GM19372 (cell line): ENCODE results near the gene DAB2IP.
"Not testable (repeated sequence)": the region's sequence is repeated elsewhere in the genome, so short reads cannot be mapped to it uniquely, and the experiment has no call there.

ENCODE experiments used
- ATAC-seq: cut with Tn5 transposase; IDR thresholded peaks from one replicate; pipeline ENCODE4 v1.9.1; 2021; ENCODE audit warnings: mild to moderate bottlenecking, low read depth, moderate library complexity; ENCODE audit not compliant: unreplicated experiment

DAB2IP gene

DNA sequence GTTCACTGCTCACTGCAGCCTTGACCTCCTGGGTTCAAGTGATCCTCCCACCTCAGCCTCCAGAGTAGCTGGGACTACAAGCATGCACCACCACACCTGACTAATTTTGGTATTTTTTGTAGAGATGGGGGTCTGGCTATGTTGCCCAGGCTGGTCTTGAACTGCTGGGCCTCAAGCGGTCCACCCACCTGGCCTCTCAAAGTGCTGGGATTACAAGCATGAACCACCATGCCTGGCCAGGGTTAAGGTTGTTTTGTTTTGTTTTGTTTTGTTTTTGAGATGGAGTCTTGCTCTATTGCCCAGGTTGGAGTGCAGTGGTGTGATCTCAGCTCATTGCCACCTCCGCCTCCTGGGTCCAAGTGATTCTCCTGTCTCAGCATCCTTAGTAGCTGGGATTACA lies 28.0 kb upstream of the DAB2IP start:
- not testable (repeated sequence) for ATAC-seq

DNA sequence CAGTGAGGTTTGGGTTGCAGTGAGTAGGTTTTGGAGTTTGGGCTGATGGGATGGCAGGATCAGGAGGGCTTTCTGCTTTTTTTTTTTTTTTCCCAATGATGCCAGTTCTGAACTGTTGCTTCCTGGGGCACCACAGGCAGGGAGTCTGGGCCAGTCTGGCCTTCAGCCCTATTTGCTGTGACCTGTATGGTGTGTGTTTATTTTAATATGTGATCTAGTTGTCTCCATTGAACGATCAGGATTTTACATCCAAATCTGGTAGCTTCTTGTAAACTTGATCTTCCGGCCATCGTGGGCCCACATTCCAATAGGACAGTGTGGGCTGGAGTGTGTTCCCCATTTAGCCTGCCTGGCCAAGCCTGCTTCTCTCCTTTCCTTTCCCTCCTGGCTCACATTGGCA lies 25.8 kb upstream of the DAB2IP start:
- ATAC-seq: no peak

DNA sequence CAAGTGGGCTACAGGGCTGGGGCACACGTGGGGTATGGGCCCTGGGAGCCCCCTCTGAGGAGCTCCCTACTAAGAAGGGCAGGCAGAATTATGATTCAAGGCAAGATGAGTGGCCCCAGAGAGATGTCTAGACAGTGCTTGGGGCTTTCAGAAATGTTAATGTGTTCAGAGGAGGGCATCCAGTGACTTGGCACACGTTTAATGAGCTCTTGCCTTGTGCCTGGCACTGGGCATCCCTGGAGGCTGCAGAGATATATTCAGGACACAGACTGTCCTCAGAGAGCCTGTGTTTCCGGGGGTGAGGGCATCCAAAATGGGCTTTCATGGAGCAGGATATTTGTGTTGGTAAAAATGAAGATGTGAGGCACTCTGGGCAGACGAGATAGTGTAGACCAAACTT lies 25.4 kb upstream of the DAB2IP start:
- ATAC-seq: no peak

DNA sequence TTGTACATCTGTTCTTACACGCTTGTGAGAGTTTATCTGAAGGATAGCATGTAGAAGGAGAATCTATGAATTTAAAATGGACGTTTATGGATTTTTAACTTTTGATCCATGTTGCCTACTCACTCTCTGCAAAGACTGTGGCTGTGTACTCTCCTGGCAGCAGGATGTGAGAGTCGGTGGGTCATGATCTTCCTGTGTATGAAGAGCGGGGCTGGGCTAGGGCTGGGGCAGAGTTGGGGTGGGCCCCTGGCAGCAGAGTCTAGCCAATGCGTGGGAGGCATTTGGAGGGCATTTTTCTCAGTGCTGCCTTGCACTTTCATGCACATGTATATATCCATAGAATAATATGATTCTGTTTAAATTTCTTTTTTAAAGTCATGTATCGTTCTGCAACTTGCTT lies 24.0 kb upstream of the DAB2IP start:
- no peak for ATAC-seq

DNA sequence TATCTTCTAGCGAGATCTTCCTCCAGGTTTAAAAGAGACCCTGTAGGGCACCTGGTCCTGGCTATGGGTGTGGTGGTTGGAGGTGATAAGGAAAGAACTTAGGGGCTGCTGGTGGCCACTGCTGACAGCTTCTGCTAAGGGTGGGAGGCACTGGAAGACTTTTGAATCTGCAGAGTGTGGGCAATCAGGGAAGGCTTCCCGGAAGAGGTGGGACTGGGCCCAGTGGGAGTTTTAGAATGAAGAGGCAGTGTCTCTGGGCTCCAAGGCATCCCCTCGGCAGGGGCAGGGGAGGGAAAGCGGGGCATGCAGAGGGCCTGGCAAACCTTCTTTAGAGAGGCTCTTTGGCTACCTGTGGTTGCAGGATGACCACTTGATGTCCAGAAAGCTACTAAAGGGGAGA lies 23.0 kb upstream of the DAB2IP start:
- no peak for ATAC-seq

DNA sequence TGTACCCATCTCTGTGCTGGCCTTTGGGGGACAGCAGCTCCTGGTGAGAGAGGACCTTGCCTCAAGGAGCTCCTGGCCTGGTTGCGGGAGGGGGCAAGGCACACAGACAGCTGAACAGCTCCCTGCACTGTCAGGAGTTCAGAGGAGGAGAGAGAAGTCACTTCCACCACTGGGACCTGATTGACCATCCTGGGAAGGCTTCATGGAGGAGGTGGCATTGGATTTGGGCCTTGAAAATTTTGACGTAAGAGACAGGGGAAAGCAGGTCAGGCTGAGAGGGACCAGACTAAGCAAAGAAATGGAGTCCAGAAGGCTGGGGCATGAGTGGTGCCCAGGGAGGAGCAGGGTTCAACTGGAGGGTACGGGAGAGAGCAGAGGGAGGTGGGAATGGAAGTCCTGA lies 20.3 kb upstream of the DAB2IP start:
- ATAC-seq: no peak

DNA sequence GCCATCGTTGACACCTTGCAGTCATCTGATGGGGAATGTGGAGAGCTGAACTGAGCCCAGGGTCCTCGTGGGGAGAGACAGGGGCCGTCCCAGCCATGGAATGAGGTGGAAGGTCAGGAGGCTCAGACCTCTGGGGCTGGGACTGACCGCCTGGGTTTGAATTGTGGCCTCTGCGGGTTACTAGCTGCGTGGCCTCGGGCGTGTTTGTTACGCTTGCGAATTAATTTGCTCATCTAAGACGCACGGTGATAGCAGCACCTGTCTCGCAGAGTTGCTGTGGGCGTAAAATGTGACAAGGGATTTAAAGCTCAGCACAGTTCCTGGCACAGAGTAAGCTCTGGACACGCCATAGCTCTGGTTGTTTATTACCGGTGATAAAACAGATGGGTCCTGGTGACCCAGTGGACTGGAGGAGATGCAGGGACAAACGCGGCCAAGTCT lies 19.4 kb upstream of the DAB2IP start:
- no peak for ATAC-seq

DNA sequence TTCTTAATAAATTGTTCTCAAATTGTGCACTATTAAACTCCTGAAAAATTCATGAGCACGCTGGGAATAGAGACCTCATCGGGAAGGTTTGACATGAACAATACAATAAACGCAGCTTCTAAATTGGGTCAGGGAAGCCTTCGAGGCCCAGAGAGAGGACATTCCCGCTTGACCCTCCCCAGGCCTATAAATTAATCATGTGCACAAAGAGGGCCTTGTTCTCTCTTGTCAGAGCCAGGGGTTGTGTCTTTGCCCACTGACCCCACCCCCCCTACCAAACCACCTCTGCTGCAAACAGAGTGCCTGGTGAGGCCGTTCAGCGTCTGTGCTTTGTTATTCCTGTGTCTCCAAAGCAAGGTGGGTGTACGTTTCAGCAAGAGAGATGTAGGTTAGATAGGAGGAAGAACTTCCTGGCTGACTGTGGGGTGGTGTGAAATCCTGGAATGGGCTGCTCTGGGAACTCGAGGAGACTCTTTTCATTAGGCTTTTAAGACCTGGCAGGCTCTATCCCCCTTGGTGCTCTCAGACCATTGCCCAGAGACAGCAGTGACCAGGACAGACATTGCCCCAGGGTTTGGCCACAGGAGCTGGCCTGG lies 18.2 kb upstream of the DAB2IP start:
- ATAC-seq: no peak

DNA sequence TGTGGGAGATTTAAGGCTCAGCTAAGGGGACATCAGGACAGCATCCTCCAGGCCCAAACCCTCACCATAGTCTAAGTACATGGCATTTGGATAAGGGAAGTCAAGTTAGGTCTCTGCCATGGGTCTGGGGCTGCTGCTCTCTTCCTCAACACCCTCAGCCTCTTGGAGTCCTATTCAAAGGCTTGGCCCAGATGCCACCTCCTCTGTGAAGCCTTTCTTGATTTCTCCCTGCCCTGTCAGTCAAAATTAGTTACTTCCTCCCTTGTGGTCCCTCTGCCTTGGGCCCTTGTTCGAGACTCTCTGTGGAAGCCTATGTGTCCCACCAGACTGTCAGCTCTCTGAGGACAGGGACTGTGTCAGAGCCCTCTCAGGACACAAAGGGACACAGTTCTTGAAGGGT lies 17.7 kb upstream of the DAB2IP start:
- no peak for ATAC-seq

DNA sequence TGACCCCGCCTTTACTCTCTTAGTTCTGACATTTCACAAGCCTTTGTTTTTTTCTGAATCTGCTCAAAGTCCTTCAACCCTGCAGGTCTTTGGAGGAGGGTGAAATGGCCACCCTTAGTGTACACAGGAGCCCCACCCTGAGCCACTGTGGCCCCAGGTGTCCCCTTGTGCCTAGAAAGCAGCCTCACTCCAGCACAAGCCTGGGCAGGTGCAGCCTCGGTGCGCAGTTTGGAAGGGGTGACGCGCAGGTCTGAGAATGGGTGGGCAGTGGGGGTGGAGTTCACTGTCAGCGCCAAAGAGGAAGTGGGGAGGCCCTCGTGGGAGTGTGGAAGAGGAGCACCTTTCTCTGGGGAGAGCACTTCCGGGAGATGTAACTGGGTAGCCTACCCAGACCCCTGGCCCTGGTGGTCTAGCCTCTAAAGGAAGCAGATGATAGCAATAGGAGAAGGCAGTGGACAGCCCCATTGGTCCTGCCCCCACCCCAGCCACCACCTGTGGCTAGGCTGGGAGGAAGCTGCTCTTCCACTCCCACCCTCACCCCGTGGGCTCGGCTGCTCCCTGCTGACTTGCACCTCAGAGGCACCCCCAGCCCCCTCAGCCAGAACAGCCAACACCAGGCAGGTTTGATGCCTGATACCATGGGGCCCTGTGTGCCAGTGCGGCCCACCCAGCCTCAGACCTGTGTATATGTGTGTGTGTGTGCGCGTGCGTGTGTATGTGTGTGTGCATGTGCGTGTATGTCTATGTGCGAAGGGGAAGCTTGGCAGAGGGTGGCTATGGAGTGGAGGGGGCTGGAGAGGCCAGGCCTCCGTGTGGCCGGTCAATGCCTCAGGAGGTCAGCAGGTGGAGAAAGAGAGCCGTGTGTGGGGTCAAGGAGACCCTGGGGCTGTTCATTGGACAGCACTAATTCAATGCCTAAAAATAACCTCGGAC lies 16.8 kb upstream of the DAB2IP start:
- no peak for ATAC-seq

DNA sequence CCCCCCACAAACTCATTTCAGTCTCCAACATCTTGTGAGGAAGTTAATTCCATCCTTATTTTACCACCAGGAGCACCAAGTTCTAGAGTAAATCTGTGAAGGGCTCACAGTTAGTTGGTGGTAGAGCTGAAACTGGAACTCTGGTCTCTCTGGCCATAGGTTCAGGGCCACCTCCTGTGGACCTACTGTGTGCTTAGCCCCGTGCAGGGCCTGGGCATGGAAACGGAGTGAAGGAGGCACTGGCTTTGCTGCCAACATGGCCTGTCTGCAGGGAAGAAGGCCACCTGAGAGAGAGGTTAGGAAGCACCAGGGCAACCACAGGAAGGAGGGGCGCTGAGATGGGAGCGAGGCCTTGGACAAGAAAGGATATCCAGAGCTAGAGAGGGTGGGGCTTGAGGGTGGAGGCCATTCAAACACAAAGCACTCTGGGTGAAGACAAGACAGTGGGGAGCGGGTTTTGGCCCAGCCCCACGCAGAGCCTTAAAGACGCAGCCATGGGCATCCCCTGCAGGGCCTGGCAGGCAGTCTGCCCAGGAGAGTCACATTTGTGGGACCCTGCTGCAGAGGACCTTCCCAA lies 16.0 kb upstream of the DAB2IP start:
- ATAC-seq: no peak

DNA sequence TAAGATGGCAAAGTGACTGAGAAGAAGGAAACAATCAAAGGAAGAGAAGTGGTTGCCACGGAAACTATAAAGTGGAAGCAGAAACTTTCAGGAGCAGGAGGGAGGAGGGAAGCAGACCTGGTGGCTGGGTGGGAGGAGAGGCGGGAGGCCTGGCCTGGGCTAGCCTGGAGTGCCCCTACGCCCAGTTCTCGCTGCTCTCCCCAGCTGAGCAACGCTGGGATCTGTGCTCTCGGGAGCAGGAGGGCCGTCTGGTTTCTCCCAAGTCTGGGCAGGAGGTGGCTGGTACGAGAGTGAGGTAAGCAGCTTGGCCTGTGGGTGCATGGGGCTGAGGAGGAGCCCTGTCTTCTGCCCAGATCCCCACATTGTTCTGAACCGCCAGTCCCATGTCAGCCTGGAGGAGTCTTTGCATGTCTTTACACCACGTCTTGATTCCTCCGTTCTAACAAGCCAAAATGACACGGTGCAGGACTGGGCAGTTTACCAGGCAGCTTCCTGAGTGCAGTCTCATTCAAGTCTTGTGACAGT lies 15.0 kb upstream of the DAB2IP start:
- no peak for ATAC-seq

DNA sequence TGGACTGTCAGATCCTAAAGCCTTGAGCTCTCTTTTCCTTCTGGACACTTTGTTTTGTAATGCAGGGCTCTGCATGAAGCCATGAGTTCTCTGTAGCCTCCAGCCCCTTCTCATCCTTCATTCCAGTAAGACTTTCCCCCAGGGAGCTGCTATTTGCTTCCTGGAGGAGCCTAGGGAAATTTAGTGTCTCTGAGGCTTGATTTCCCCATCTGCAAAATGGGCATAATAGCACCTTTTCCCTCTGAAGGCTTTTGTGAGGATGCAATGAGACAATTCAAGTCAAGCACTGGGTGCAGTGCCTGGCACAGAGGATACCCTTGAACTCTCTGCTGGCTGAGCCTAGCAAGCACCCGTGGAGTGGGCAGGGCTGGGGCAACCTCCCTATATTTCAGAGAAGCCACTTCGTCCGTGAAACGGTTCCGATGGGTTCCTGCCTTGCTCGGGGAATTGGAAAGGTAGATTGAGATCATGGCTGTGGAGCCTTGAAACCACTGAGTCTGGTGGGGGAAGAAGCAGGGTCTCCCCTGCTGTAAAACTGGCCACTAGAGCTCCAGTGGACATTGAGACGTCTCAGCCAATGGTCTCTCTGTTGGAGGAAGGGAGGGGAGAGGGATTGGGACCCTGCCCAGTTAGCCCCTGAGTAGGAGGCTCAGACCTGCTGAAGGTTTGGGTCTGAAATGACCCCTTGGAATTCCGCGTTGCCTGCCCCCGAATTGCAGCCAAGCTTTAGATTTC lies 14.3 kb upstream of the DAB2IP start:
- ATAC-seq: no peak

DNA sequence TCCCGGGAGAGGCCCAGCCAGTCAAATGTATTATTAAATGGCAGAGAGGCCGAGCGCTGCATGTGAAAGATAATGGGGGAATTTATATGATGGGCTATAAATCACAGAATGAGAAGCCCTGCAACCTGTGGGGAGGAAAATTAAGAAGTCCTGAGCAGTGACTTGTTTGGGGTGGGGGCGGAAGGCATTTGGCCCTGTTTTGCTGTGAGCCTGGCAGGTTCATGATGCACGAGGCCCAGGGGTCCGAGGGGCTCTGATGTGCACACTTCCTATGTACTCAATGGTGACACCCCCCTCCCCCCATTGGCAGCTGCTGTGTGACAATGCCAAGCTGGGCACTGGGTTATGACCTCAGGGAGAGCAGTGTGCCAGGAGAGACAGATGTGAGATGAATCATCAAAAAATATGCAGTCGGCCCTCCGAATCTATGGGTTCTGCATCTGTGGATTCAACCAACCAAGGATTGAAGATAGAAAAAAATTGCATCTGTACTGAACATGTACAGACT lies 13.7 kb upstream of the DAB2IP start:
- ATAC-seq: no peak

DNA sequence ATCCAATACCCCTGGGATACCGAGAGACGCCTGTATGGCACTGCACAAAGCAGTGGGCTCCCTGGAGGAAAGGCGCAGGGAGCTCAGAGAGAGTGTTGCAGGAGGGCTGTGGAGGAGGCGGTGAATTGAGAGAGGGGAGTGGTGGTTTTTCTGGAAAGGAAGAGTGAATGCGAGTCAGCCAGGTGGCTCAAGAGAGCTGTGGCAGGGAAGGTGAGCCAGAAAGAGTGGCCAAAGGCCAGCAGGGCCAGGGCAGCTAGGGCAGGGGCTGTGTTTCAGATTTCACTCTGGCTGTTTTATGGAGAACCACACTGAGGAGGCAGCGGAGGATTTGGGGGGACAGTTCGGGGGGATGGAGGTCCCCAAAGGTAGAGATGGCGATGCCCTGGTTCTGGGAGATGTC lies 13.0 kb upstream of the DAB2IP start:
- ATAC-seq: no peak

DNA sequence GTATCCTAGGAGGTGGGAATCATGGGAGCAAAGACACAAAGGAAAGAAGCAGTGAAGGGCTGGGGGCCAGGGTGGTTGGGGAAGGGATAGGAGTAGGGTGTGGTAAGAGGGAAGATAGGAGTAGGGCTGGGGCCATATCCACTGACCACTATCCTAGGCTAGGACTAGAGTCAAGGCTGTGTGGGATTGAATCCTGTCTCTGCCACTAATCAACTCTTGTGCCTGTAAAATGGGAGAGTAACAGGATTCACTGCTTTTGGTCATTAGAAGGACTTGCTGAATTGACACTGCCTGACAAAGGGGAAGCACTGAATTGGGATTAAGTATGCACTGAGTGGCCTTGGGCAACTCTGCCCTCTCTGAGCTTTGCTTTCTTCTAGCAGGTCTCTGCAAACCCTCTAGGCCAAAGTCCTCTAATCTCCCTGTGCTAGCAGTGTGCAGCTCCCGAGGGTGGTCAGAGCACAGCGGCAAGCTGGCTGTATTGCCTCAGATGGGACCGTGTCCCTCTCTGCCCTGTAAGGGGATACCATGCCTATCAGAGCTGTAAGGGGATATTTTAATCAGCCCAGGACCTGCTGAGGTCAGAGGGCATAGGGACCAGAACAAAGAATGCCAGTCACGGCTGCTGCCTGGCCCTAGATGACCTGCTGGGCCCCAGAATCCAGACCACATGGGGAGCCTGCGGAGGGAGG lies 12.4 kb upstream of the DAB2IP start:
- ATAC-seq: no peak

DNA sequence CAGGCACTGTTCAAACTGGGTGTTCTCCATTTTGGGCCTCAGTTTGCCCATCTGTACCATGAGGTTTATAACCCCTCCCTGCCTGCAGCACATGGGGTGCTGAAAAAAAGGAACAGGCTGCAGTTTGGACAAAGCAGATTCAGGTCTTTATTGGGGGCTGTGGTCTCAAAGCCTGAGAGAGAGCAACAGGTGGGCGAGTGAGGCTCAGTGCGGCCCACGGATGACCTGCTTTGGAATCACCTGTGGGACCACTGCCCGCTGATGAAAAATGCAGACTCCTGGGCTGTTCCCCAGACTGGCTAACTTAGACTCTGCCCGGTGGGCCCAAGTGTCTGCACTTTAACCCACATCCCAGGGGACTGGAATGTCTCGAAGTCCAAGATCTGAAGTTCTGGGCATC lies 11.8 kb upstream of the DAB2IP start:
- no peak for ATAC-seq

DNA sequence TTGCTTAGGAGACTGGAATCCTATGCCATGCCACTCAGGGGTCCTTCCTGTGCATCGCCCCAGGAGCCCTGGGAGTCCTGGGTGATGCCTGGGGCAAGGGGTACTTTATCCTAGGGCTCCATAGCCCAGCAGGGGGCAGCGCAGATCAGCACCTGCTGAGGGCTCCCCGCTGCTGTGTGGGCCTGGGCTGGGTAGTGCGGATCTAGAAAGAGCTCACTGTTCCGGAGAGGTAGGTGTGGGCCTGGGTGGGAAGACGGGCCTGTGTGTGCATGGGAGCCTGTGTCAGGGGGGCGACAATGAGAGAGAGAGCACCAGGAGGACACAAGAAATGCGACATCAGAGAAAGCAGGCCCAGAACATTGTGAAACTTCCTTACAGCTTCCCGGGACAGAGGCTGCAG lies 11.4 kb upstream of the DAB2IP start:
- no peak for ATAC-seq

DNA sequence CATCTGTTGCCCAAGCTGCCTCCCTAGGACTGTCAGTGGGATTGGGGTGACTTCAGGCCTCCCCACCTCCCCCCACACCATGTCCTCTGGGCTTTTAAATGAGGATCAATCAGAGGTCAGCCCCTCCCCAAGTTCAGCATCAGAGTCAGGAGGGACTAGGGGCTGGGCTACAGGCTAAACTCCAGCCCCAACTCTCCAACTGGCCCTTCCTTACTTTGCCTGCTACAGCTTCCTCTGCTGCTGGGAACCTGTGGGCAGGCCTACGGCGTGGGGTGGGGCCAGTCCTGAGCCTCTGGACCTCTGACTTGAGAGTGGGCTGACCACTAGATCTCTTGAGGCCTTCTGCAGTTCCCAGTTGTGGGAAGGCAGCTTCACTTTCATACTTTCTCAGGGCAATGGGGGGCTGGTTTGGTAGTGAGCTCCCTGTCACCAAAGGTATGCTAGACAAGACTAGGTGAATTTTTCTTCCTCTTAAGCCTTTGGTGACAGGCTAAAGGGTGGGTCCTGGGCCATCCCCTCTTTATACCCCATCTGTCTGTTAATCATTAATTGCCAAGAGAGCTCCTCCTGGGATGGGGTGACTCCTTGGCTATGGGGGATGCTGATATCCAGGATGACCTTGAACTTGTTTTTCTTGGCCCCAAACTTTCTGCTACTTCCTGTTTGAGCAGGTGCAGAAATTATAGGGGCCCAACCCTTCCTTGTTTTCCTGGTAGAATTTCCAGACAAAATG lies 10.8 kb upstream of the DAB2IP start:
- ATAC-seq: no peak
